ENCODE results near the gene PHLDB3.
A peak's percentile ranks its signal among the peaks of the same experiment; 100 is the strongest.
"Not testable (repeated sequence)": the region's sequence is repeated elsewhere in the genome, so short reads cannot be mapped to it uniquely, and the experiment has no call there.

The PHLDB3 gene

DNA sequence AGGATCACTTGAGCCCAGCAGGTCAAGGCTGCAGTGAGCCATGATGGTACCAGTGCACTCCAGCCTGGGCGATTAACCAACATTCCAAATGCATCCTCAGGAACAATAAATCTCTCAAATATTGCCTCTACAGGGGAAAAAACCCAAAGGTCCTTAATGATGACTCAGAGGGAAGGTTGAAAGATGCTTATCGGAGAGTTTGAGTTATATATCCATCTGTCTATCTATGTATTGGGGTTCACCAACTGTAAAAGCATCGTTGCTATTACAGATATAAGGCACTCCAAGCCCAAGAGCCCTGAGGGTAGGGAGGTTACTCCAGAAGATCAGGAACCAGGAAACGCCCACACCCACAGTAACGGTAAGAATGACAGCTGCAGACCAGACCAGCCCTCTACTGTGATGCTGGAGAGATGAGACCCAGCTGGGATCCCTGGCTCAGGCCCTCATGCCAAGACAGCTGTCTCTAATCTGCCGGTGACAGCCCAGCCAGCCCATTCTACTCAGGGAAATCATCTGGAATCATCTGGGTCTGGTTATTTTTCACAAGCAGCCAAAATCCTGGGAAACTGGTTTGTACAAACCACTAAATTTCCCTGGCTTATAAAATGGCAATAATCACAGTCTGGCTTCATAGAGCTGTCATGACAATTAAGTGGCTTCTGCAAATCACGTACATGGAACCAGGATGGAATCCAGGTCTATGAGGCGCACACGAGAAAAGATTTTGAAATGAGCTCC, 66.1 kb downstream of the PHLDB3 start:
- H3K36me3 ChIP-seq (ENCODE audit: control insufficient read depth, insufficient read depth, low read length): no peaks in the 10 kb centered on the region
- H3K4me3 ChIP-seq (ENCODE audit: insufficient read depth, low read depth, low read length, poor library complexity, severe bottlenecking): no peak overlapping the region
- peak overlapping the region; percentile 85 for H3K27ac ChIP-seq (ENCODE audit: insufficient read depth, low read length, poor library complexity, severe bottlenecking)
- DNase-seq: no peak
- peaks cover 28% of the 10 kb centered on the region for H3K4me1 ChIP-seq (ENCODE audit: control insufficient read depth, insufficient read depth, low read length, poor library complexity, severe bottlenecking)
- no peaks in the 10 kb centered on the region for H3K9me3 ChIP-seq (ENCODE audit: control insufficient read depth, low read length)
- H3K27me3 ChIP-seq (replicated peaks; ENCODE audit: control insufficient read depth, insufficient read depth, low read length, poor library complexity, severe bottlenecking): no peaks in the 10 kb centered on the region

GRCh38 chr19:43437712-43438111, 66.8 kb downstream of the PHLDB3 start:
- H3K36me3 ChIP-seq (ENCODE audit: control insufficient read depth, insufficient read depth, low read length): no peaks in the 10 kb centered on the region
- H3K4me1 ChIP-seq (ENCODE audit: control insufficient read depth, insufficient read depth, low read length, poor library complexity, severe bottlenecking): peaks cover 32% of the 10 kb centered on the region
- H3K4me3 ChIP-seq (ENCODE audit: insufficient read depth, low read depth, low read length, poor library complexity, severe bottlenecking): no peak overlapping the region
- H3K27me3 ChIP-seq (replicated peaks; ENCODE audit: control insufficient read depth, insufficient read depth, low read length, poor library complexity, severe bottlenecking): no peaks in the 10 kb centered on the region
- no peak for DNase-seq
- H3K27ac ChIP-seq (ENCODE audit: insufficient read depth, low read length, poor library complexity, severe bottlenecking): peak overlapping the region; percentile 85
- no peaks in the 10 kb centered on the region for H3K9me3 ChIP-seq (ENCODE audit: control insufficient read depth, low read length)

DNA sequence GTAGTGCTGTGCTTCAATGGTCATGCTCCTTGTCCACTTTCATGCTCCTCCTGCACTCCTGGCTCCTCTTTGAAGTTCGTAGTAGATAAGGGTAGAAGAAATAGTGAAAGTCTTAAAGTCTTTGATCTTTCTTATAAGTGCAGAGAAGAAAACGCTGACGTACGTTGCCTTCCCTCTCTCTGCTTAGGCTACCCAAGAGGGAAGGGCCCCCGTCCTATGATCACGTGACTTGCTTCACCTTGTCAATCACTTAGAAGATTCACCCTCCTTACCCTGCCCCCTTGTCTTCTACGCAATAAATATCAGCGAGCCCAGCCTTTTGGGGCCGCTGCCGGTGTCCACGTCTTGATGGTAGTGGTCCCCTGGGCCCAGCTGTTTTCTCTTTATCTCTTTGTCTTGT, 67.3 kb downstream of the PHLDB3 start:
- not testable (repeated sequence) for DNase-seq; H3K36me3 ChIP-seq (ENCODE audit: control insufficient read depth, insufficient read depth, low read length); H3K9me3 ChIP-seq (ENCODE audit: control insufficient read depth, low read length); H3K27me3 ChIP-seq (replicated peaks; ENCODE audit: control insufficient read depth, insufficient read depth, low read length, poor library complexity, severe bottlenecking); H3K4me3 ChIP-seq (ENCODE audit: insufficient read depth, low read depth, low read length, poor library complexity, severe bottlenecking)
- H3K4me1 ChIP-seq (ENCODE audit: control insufficient read depth, insufficient read depth, low read length, poor library complexity, severe bottlenecking): peaks cover 33% of the 10 kb centered on the region
- peak overlapping the region; percentile 85 for H3K27ac ChIP-seq (ENCODE audit: insufficient read depth, low read length, poor library complexity, severe bottlenecking)

DNA sequence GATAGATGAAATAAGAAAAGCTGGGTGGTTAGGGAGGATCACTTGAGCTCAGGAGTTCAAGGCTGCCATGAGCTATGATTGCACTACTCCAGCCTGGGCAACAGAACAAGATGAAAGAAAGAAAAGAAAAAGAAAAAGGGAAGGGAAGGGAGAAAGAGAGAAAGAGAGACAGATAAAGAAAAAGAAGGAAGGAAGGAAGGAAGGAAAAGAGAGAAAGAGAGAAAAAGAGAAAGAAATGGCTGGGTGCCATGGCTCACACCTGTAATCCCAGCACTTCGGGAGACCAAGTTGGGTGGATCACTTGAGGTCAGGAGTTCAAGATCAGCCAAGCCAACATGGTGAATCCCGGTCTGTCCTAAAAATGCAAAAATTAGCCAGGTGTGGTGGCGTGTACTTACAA, 68.8 kb downstream of the PHLDB3 start:
- no peak overlapping the region for H3K27ac ChIP-seq (ENCODE audit: insufficient read depth, low read length, poor library complexity, severe bottlenecking)
- no peak for DNase-seq
- H3K36me3 ChIP-seq (ENCODE audit: control insufficient read depth, insufficient read depth, low read length): no peaks in the 10 kb centered on the region
- H3K9me3 ChIP-seq (ENCODE audit: control insufficient read depth, low read length): no peaks in the 10 kb centered on the region
- no peak overlapping the region for H3K4me3 ChIP-seq (ENCODE audit: insufficient read depth, low read depth, low read length, poor library complexity, severe bottlenecking)
- no peaks in the 10 kb centered on the region for H3K27me3 ChIP-seq (replicated peaks; ENCODE audit: control insufficient read depth, insufficient read depth, low read length, poor library complexity, severe bottlenecking)
- H3K4me1 ChIP-seq (ENCODE audit: control insufficient read depth, insufficient read depth, low read length, poor library complexity, severe bottlenecking): peaks cover 33% of the 10 kb centered on the region

- H3K9me3 ChIP-seq (ENCODE audit: control insufficient read depth, low read length): no peaks in the 10 kb centered on the region
- no peak overlapping the region for H3K4me3 ChIP-seq (ENCODE audit: insufficient read depth, low read depth, low read length, poor library complexity, severe bottlenecking)
- H3K27me3 ChIP-seq (replicated peaks; ENCODE audit: control insufficient read depth, insufficient read depth, low read length, poor library complexity, severe bottlenecking): no peaks in the 10 kb centered on the region
- H3K4me1 ChIP-seq (ENCODE audit: control insufficient read depth, insufficient read depth, low read length, poor library complexity, severe bottlenecking): peaks cover 23% of the 10 kb centered on the region
- H3K27ac ChIP-seq (ENCODE audit: insufficient read depth, low read length, poor library complexity, severe bottlenecking): no peak overlapping the region
- no peaks in the 10 kb centered on the region for H3K36me3 ChIP-seq (ENCODE audit: control insufficient read depth, insufficient read depth, low read length)
- DNase-seq: no peak
Measured at GRCh38 chr19:43433689-43434088, 70.9 kb downstream of the PHLDB3 start.

- no peaks in the 10 kb centered on the region for H3K9me3 ChIP-seq (ENCODE audit: control insufficient read depth, low read length)
- DNase-seq: no peak
- H3K4me1 ChIP-seq (ENCODE audit: control insufficient read depth, insufficient read depth, low read length, poor library complexity, severe bottlenecking): peaks cover 19% of the 10 kb centered on the region
- H3K36me3 ChIP-seq (ENCODE audit: control insufficient read depth, insufficient read depth, low read length): no peaks in the 10 kb centered on the region
- H3K27ac ChIP-seq (ENCODE audit: insufficient read depth, low read length, poor library complexity, severe bottlenecking): no peak overlapping the region
- H3K27me3 ChIP-seq (replicated peaks; ENCODE audit: control insufficient read depth, insufficient read depth, low read length, poor library complexity, severe bottlenecking): no peaks in the 10 kb centered on the region
- no peak overlapping the region for H3K4me3 ChIP-seq (ENCODE audit: insufficient read depth, low read depth, low read length, poor library complexity, severe bottlenecking)
Measured at GRCh38 chr19:43433358-43433673, 71.2 kb downstream of the PHLDB3 start.

- H3K4me3 ChIP-seq (ENCODE audit: insufficient read depth, low read depth, low read length, poor library complexity, severe bottlenecking): no peak overlapping the region
- H3K27me3 ChIP-seq (replicated peaks; ENCODE audit: control insufficient read depth, insufficient read depth, low read length, poor library complexity, severe bottlenecking): no peaks in the 10 kb centered on the region
- no peak for DNase-seq
- H3K36me3 ChIP-seq (ENCODE audit: control insufficient read depth, insufficient read depth, low read length): no peaks in the 10 kb centered on the region
- H3K9me3 ChIP-seq (ENCODE audit: control insufficient read depth, low read length): no peaks in the 10 kb centered on the region
- H3K4me1 ChIP-seq (ENCODE audit: control insufficient read depth, insufficient read depth, low read length, poor library complexity, severe bottlenecking): peaks cover 5% of the 10 kb centered on the region
- H3K27ac ChIP-seq (ENCODE audit: insufficient read depth, low read length, poor library complexity, severe bottlenecking): no peak overlapping the region
Measured at GRCh38 chr19:43430976-43431375, 73.6 kb downstream of the PHLDB3 start.

DNA sequence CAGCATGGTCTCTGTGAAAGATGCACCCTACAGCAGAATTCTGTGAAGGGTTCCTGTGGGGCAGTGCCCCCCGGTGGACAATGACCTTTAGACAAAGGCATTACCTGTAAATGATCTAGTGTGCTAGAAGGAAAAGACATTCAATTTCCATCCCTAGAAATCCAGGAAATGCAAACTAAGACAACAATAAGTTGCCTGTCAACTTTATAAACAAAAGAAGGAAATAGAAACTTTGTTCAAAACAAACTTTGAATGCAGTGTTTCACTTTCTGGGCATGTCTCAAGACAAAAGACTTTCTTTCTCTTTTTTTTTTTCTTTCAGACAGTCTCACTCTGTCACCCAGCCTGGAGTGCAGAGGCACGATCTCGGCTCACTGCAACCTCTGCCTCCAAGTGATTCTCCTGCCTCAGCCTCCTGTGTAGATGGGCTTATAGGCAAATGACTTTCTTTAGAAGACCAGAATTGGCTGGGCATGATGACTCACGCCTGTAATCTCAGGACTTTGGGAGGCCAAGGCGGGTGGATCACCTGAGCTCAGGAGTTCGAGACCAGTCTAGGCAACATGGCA, 74.3 kb downstream of the PHLDB3 start:
- H3K27ac ChIP-seq (ENCODE audit: insufficient read depth, low read length, poor library complexity, severe bottlenecking): no peak overlapping the region
- peaks cover 5% of the 10 kb centered on the region for H3K4me1 ChIP-seq (ENCODE audit: control insufficient read depth, insufficient read depth, low read length, poor library complexity, severe bottlenecking)
- H3K9me3 ChIP-seq (ENCODE audit: control insufficient read depth, low read length): no peaks in the 10 kb centered on the region
- no peaks in the 10 kb centered on the region for H3K27me3 ChIP-seq (replicated peaks; ENCODE audit: control insufficient read depth, insufficient read depth, low read length, poor library complexity, severe bottlenecking)
- no peak overlapping the region for H3K4me3 ChIP-seq (ENCODE audit: insufficient read depth, low read depth, low read length, poor library complexity, severe bottlenecking)
- no peaks in the 10 kb centered on the region for H3K36me3 ChIP-seq (ENCODE audit: control insufficient read depth, insufficient read depth, low read length)
- DNase-seq: peak in 2 of 3 donors; percentile 21 to 39

DNA sequence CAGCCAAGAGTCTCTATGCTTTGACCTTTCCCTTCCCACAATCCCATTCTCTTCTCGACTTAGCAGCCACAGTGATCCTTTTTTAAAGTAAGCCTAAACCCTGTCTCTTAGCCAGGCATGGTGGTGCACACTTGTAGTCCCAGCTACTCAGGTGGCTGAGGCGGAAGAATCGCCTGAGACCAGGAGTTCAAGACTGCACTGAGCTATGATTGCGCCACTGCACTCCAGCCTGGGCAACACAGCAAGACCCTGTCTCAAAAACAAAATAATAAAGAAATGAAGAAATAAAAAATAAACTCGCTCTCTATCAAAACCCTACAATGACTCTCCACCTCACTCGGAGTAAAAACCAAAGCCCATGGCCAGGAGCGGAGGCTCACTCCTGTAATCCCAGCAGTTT, 75.2 kb downstream of the PHLDB3 start:
- no peak for DNase-seq

GRCh38 chr19:43425567-43426392, 78.8 kb downstream of the PHLDB3 start:
- Histone ChIP-seq H3K4me3 (ENCODE audit: insufficient read depth, low read depth, low read length, poor library complexity, severe bottlenecking) (no peak overlapping the region), H3K27ac (ENCODE audit: insufficient read depth, low read length, poor library complexity, severe bottlenecking) (no peak overlapping the region), H3K4me1 (ENCODE audit: control insufficient read depth, insufficient read depth, low read length, poor library complexity, severe bottlenecking) (no peaks in the 10 kb centered on the region), H3K36me3 (ENCODE audit: control insufficient read depth, insufficient read depth, low read length) (no peaks in the 10 kb centered on the region), H3K27me3 (replicated peaks; ENCODE audit: control insufficient read depth, insufficient read depth, low read length, poor library complexity, severe bottlenecking) (no peaks in the 10 kb centered on the region), H3K9me3 (ENCODE audit: control insufficient read depth, low read length) (no peaks in the 10 kb centered on the region)
- no peak for DNase-seq

More for the DNA sequence above, 75.2 kb downstream of the PHLDB3 start:
- no peaks in the 10 kb centered on the region for H3K36me3 ChIP-seq (ENCODE audit: control insufficient read depth, insufficient read depth, low read length)
- H3K27me3 ChIP-seq (replicated peaks; ENCODE audit: control insufficient read depth, insufficient read depth, low read length, poor library complexity, severe bottlenecking): no peaks in the 10 kb centered on the region
- no peak overlapping the region for H3K27ac ChIP-seq (ENCODE audit: insufficient read depth, low read length, poor library complexity, severe bottlenecking)
- H3K4me3 ChIP-seq (ENCODE audit: insufficient read depth, low read depth, low read length, poor library complexity, severe bottlenecking): no peak overlapping the region
- H3K9me3 ChIP-seq (ENCODE audit: control insufficient read depth, low read length): no peaks in the 10 kb centered on the region
- peaks cover 5% of the 10 kb centered on the region for H3K4me1 ChIP-seq (ENCODE audit: control insufficient read depth, insufficient read depth, low read length, poor library complexity, severe bottlenecking)
